Heart left ventricle (tissue), 13 donors: ENCODE data around the gene TAP1.

Experiments used
- CTCF ChIP-seq, 12 donors: fragments of 200-600 bp; sonication (generic) in 4 of 12; IDR thresholded peaks; one replicate each; pipeline versions ENCODE4 v1.5.0 to v1.8.0; 2018 to 2022; ENCODE audit warnings: antibody characterized with exemption in 12 of 12, mild to moderate bottlenecking in 5 of 12
- POLR2A ChIP-seq, 2 donors: fragments of 450-650 bp; IDR thresholded peaks; one replicate each; pipeline ENCODE4 v1.6.1; 2017; ENCODE audit warnings: antibody characterized with exemption in 2 of 2, mild to moderate bottlenecking in 2 of 2, moderate library complexity in 2 of 2
- donor health status: ischemic (EF 13 %, LVEDD 7.1; RV severe dilation, severe dysfunction).
- donor health status: DM: no; HTN: yes; CAD: no.
- donor health status: DM: no; HTN: no; CAD: no.
- donor health status: ischemic (EF 25% LVEDD 6.9; RV normal size, moderate dysfunction).
- donor health status: ischemic (EF 25% LVEDD 5.7; RV mildly dilated, moderate dysfunction).
- donor health status: ischemic (EF 35%, LVEDD 5.7; RV mildly dilated, moderate dysfunction).
- donor health status: nonischemic (EF 11% LVEDD 7.7; RV severe dilation, severe dysfunction).
- donor health status: DM: yes; HTN: yes; CAD: no.
- donor health status: PGD.
- donor health status: ischemic (EF 29% LVEDD 5.4; RV normal size, mild dysfunction).
- donor health status: nonischemic (EF 23%, LVEDD 6.1; RV moderate dilation, normal function).

- TF ChIP-seq CTCF (IDR thresholded peaks at IDR 0.05): no peak
- no peak for TF ChIP-seq POLR2A (IDR thresholded peaks at IDR 0.05)
These were observed 29.4 kb upstream of the TAP1 start for GRCh38 chr6:32882879-32883250.
